GM18508 (cell line): ENCODE data around the gene SYNE1.
"Not testable (repeated sequence)": the region's sequence is repeated elsewhere in the genome, so short reads cannot be mapped to it uniquely, and the experiment has no call there.

Experiments used
- ATAC-seq: cut with Tn5 transposase; IDR thresholded peaks from one replicate; pipeline ENCODE4 v1.9.1; 2021; ENCODE audit warnings: moderate number of reproducible peaks; ENCODE audit not compliant: insufficient read depth, unreplicated experiment

The SYNE1 gene

GRCh38 chr6:152637296-152638047, at the start of gene SYNE1:
Gene SYNE1 (minus strand): TSS chr6:152637362. CDS start chr6:152628331, 9,031 bp downstream.
- ATAC-seq: no peak

GRCh38 chr6:152685819-152686218, 48.7 kb upstream of the SYNE1 start:
- ATAC-seq: no peak

DNA sequence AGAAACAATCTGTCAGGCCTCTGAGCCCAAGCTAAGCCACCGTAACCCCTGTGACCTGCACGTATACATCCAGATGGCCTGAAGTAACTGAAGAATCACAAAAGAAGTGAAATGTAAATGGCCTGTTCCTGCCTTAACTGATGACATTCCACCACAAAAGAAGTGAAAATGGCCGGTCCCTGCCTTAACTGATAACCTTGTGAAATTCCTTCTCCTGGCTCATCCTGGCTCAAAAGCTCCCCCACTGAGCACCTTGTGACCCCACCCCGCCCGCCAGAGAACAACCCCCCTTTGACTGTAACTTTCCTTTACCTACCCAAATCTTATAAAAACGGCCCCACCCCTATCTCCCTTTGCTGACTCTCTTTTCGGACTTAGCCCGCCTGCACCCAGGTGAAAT, 45.8 kb upstream of the SYNE1 start:
- not testable (repeated sequence) for ATAC-seq

DNA sequence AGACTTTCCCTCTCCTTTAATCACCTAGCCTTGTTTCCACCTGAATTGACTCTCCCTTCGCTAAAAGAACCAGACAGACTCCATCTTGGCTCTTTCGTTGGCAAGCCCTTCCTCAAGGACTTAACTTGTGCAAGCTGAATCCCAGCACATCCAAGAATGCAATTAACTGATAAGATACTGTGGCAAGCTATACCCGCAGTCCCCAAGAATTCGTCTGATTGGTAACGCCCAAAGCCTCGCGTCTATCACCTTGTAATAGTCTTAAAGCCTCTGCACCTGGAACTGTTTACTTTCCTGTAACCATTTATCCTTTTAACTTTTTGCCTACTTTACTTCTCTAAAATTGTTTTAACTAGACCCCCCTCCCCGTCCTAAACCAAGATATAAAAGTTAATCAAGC, 45.0 kb upstream of the SYNE1 start:
- ATAC-seq: no peak

- ATAC-seq: no peak
Measured at GRCh38 chr6:152680879-152681517, 43.8 kb upstream of the SYNE1 start.

GRCh38 chr6:152680151-152680550, 43.0 kb upstream of the SYNE1 start:
- no peak for ATAC-seq

DNA sequence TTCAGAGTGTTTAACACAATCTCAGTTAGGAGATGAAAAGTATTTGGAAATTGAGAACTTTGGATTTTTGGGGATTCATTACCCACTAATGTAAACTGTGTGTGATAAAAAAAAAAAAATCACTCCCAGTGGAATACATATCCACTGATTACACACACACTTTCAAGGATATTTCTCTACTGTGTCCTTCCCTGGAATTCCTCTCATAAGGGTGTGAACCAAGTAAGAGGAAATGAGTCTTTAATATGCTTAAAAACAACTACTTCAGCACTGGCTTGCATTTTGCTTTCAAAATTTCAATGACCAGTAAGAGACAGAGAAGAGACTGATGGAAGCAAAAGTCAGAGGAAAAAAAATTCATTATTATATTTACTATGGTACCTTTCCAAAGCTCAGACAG, 36.1 kb upstream of the SYNE1 start:
- ATAC-seq: no peak

DNA sequence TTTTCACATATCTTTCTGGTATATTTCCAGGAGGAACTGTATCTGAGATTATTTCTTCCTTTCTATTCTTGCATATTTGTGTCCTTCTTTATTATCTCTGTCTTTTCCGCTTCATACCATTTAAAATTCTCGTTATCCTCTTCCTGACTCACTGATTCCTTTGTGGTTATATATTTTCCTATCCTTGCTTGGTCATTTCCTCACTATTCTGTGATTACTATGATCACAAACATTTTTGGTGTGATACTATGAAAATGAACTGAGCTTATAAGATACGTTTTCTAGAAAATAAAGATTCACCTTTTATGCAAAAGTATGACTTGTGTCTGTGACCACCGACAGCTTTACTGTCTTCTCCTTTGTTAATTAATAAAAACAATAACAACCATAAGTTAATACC, 34.0 kb upstream of the SYNE1 start:
- ATAC-seq: no peak

DNA sequence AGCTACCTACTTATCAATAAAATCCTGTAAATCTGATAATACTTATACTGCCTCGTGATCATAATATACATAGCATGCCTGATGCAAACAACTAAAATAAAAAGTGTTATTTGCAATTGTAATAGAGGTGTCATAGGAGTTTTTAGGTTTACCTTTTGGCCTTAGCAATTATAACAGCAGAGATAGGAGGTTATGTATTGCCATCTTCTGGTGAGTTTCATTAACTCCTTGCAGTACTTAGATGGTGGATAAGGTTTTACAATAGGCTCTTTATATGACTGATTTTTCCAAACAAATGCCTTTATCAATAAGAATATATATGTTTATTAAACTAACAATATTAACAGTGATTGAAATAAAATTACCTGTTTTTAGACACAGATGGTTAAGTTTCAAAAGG, 32.7 kb upstream of the SYNE1 start:
- ATAC-seq: peak; percentile 68

- ATAC-seq: no peak
Measured at GRCh38 chr6:152661776-152662175, 24.6 kb upstream of the SYNE1 start.

- ATAC-seq: no peak
Measured at GRCh38 chr6:152651986-152652385, 14.8 kb upstream of the SYNE1 start.

GRCh38 chr6:152648105-152648504, 10.9 kb upstream of the SYNE1 start:
- ATAC-seq: no peak

DNA sequence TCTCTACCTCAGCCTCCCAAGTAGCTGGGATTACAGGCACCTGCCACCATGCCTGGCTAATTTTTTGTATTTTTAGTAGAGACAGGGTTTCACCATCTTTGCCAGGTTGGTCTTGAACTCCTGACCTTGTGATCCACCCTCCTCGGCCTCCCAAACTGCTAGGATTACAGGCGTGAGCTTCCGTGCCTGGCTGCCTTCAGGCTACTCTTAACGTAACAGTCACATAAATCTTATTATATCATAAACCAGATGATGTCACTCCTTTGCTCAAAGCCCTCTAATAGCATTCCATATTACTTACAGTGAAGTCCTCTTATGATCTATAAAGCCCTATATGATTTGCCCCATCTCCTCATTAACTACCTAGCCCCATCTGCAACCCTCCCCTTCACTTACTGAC, 9.6 kb upstream of the SYNE1 start:
- ATAC-seq: not testable (repeated sequence)

DNA sequence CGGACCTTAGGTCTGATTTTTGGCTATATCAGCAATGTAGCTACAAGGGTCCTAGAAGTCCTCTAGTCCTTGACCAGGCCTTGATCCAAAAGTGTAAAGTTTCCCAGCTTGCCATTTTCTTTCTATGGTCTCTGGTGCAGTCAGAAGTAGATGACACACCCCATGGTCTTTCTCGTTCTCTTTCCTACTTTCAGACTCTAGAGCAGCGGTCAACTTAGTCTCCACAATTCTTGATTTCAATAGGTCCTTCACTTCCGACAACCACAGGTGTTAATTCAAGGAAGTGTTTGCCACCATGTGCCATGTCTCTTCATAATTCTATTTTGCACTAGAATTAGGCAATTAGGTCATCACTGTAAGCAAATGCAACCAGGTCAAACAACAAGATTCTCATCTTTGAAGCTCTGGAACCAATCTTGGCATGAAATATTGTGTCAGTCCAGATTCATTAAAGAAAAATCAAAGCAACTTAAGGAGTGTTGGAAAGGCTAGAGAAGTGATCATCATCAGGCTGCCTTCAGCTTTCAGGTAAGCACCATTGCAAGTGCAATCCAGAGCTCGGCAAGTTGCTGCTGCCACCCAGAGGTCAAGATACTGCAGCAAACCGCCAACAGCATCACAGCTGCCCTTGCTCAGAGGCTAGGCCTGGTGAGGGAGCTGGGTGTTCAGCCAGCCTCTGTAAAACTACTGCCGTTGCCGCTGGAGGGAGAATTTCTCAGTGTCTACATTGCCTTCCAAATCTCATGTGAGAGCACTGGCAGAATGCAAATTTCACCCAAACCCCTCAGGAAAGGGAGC, 5.6 kb upstream of the SYNE1 start:
- ATAC-seq: peak; percentile 78

- ATAC-seq: no peak
Measured at GRCh38 chr6:152636609-152637295, 410 bp downstream of the SYNE1 start.

- no peak for ATAC-seq
Measured at GRCh38 chr6:152636021-152636608, 1.0 kb downstream of the SYNE1 start.

DNA sequence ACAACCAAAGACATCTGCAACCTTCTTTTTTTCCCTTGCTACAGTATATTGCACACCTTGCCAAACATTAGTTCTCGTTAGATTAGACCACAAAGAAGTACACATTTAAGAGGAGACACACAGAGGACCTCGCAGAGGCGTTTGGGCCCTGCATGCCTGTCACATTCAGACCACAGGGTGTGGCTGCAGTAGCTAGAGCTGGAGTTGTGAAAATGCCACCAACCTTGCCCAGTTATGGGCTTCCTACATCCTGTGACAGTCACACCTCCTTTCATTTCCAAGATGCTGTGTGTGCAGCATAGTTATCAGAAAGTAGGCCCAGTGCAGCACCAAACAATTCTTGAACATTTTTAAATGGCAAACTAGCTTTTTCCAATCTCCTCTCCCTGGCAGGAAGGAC, 2.4 kb downstream of the SYNE1 start:
- ATAC-seq: no peak

DNA sequence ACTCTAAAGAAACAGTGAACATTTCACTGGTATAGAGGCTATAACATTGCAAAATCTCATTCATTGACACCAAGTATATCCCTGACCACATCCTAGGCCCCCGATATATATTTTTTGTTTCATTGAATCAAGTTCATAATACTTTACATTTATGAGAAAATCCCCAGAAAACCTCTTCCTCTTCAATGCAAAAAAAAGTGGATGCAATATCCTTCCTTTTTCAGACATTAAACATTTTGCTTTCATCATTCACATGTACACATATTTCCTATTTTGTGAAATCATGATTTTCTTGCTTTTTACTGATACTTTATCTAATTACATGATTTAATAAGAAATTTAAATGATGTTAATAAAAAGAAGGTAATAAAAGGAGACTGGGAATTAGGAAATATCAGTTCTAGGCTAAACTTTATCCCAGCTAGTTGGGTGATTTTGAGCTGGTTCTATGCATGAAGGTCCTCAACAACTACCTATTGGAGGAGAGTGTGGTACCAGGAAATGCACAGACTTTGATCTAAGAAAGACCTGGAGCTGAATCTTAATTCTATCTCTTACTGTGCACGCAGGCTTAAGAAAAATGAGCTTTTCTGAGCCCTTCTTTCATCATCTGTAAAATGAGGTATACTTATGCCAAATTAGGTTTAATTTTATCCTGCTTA, 4.9 kb downstream of the SYNE1 start:
- ATAC-seq: no peak

DNA sequence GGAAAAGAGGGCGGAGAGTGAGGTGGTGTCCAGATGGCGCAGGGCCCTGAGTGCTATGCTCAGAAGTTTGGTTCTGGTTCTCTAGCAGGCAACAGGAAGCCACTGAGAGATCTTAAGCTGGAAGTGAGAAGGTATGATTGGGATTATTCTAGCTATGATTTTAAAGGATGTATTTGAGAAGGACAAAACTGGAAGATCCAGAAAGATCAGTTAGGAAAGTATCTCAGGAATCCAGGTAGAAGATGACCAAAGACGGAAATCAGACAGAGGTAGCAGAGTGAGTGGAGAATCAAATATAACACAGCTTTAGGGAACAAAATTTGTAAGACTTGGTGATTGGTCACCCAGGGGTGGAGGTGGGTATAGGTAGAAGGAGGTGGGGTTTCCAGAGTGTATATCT, 5.8 kb downstream of the SYNE1 start:
- ATAC-seq: no peak

DNA sequence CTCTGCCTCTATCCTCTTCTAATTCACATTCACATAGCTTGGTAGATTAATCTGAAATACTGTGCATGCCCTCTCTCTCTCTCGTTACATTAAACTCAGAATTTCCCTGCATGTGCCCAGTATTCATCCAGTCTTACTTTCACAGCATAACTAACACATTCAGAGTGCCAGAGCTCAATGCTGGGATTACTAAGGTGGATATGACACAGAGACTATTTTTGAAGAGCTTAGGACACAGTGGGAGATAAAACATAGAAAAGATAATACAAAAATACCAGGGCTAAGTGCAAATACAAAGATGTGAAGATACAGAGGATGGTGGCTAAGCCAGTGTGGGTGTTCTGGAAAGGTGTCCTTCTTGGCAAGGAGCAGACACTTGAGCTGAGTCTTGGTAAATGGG, 6.3 kb downstream of the SYNE1 start:
- no peak for ATAC-seq
